Adrenal gland (tissue), 12 donors: ENCODE measurements around the gene MAN2A2. TPM values are rescaled to one million over a fixed set of nuclear protein-coding genes. Genes with fewer than 3 reads are reported as not detected.

Source experiments
- DNase-seq, 7 donors: peaks; one replicate each; pipeline ENCODE4 v3.0.0-alpha.2; 2019 to 2020
- H3K27ac ChIP-seq, 5 donors: fragments of 200-600 bp; sonication (generic) in 4 of 5; 1 replicate in 3 of 5; 2 replicates in 2 of 5; pipeline versions ENCODE4 v1.5.1 to v1.8.0; 2016 to 2020; ENCODE audit warnings: mild to moderate bottlenecking in 1 of 5
- H3K27me3 ChIP-seq: fragments of 200-600 bp; 2 replicates; pipeline ENCODE4 v1.8.0; 2021
- H3K36me3 ChIP-seq, 2 donors: fragments of 200-600 bp; replicated peaks in 1 of 2; 1 replicate in 1 of 2; 2 replicates in 1 of 2; pipeline versions ENCODE4 v1.5.1 to v1.8.0; 2018 to 2022
- H3K4me1 ChIP-seq, 2 donors: fragments of 200-600 bp; replicated peaks in 1 of 2; 1 replicate in 1 of 2; 2 replicates in 1 of 2; pipeline versions ENCODE4 v1.5.1 to v1.8.0; 2018 to 2021
- H3K4me3 ChIP-seq, 4 donors: fragments of 200-600 bp; sonication (generic) in 3 of 4; one replicate each; pipeline ENCODE4 v1.5.1; 2016 to 2018
- H3K9me3 ChIP-seq, 3 donors: fragments of 200-600 bp; sonication (generic) in 1 of 3; replicated peaks in 1 of 3; 1 replicate in 2 of 3; 2 replicates in 1 of 3; pipeline versions ENCODE4 v1.5.1 to v1.8.0; 2016 to 2021
- POLR2A ChIP-seq, 2 donors: fragments of 450-650 bp; IDR thresholded peaks; one replicate each; pipeline ENCODE4 v1.6.1; 2017; ENCODE audit warnings: antibody characterized with exemption in 2 of 2, mild to moderate bottlenecking in 2 of 2, moderate library complexity in 1 of 2
- WGBS, 4 donors: extraction: QIAGEN DNeasy Blood & Tissue Kit in 2 of 4; methylation state at CpG; one replicate each; pipeline versions ENCODE4 v1.1.5 to v1.1.7; 2013 to 2017; 5-methylcytosine and 5-hydroxymethylcytosine counted together
- intact Hi-C, 2 donors: fragments of 100-400 bp; cut with DNase I; formaldehyde crosslinking; loops; one replicate each; pipeline versions ENCODE4 v1.14.1 to v1.15.0; 2022 to 2023
- polyA plus RNA-seq, 3 donors: library from polyadenylated mRNA; stranded (reverse); fragments of 200-250 nt in 2 of 3; fragments of 350-450 nt in 1 of 3; fragmentation: Illumina TruSeq in 1 of 3; extraction: RNeasy Lipid Tissue Mini Kit (QIAGEN cat#74804) in 1 of 3; gene quantifications; one replicate each; pipeline ENCODE4 v1.2.3, GENCODE V29; 2013 to 2014
- total RNA-seq, 9 donors: library from RNA; depleted of rRNA in 4 of 9; stranded (reverse); fragments of >200 nt in 4 of 9; fragments of 120-200 nt in 1 of 9; fragmentation: NEBNext Ultra II Directional in 1 of 9; extraction: Animal tissue kit (Norgen Biotek cat#: 25700) in 1 of 9; gene quantifications; one replicate each; pipeline versions ENCODE4 v1.1.0 to v1.2.4, GENCODE V29; 2013 to 2023
- TF ChIP-seq, protein P1 (sequence below), 6 experiments: fragments of 450-650 bp in 4 of 6; fragments of 200-600 bp in 2 of 6; sonication (generic) in 1 of 6; IDR thresholded peaks; 1 replicate in 5 of 6; 2 replicates in 1 of 6; pipeline versions ENCODE4 v1.5.1 to v1.8.0; 2016 to 2021; ENCODE audit warnings: antibody characterized with exemption in 6 of 6, mild to moderate bottlenecking in 2 of 6, moderate library complexity in 1 of 6
- donor health status: healthy with polysubstance abuse.
- donor health status: Bipolar disorder and iron deficiency.
- donor health status: DM: yes; HTN: yes; CAD: no.
- donor health status: DM: no; HTN: no; CAD: no.
- donor health status: DM: no; HTN: no; CAD: no.
- donor health status: DM: yes; HTN: yes; CAD: no.

MAN2A2 gene
- total and polyA plus RNA-seq, 12 donors: 13.3 to 94.6 (median 64.6) TPM

DNA sequence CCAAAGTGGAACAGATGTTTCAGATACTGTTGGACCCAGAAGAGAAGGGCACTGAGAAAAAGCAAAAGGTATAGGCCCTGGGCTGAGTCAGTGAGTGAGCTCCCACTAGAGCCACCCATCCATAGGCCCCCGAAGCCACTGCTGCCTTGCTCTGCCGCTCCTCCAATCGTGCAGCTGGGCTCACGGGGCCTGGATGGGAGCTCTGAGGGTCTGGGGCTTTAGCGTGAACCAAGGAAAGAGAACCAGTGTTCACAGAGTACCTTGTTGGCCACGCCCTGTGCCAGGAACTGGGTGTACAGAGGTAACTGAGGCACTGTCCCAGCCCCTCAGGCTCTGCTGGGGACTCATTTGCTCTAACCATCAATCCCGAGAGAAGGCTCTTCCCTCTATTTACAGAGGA lies 36.7 kb downstream of the MAN2A2 start:
- 87 to 96% (median 93%) methylated on average over 6 to 7 of the region's 7 CpGs for whole genome bisulfite sequencing, 4 donors
- H3K27ac ChIP-seq: no peak overlapping the region
- no peak for DNase-seq
- no peak overlapping the region for H3K4me3 ChIP-seq
- TF ChIP-seq, protein P1, sequence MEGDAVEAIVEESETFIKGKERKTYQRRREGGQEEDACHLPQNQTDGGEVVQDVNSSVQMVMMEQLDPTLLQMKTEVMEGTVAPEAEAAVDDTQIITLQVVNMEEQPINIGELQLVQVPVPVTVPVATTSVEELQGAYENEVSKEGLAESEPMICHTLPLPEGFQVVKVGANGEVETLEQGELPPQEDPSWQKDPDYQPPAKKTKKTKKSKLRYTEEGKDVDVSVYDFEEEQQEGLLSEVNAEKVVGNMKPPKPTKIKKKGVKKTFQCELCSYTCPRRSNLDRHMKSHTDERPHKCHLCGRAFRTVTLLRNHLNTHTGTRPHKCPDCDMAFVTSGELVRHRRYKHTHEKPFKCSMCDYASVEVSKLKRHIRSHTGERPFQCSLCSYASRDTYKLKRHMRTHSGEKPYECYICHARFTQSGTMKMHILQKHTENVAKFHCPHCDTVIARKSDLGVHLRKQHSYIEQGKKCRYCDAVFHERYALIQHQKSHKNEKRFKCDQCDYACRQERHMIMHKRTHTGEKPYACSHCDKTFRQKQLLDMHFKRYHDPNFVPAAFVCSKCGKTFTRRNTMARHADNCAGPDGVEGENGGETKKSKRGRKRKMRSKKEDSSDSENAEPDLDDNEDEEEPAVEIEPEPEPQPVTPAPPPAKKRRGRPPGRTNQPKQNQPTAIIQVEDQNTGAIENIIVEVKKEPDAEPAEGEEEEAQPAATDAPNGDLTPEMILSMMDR (IDR thresholded peaks at IDR 0.05): no peak
- TF ChIP-seq POLR2A (IDR thresholded peaks at IDR 0.05): no peak
- H3K9me3 ChIP-seq: no peaks in the 10 kb centered on the region
- H3K36me3 ChIP-seq: peaks cover 0 to 70% of the 10 kb centered on the region in 2 donors
- intact Hi-C loops: no loop called here
- H3K4me1 ChIP-seq: peaks cover 11 to 19% of the 10 kb centered on the region in 2 donors
- no peaks in the 10 kb centered on the region for H3K27me3 ChIP-seq

DNA sequence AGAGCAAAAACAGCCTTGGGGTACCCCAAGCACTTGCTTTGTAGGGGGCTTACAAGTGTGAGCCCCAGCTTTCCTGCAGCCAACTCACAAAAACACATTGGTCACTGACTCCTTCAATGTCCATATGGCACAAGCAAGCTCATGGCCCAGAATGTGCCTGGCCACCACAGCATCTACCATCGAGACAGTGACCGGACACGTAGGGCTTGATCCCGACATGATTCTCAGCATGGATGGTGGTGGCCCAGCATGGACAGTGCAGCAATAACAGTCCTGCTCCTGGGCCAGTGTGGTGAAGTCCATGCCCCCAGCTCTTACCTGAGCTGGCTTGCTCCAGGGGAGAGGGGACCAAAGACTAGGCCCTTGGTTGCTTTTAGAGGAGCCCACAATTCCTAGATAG lies 37.9 kb downstream of the MAN2A2 start:
- no peak for DNase-seq
- no peaks in the 10 kb centered on the region for H3K9me3 ChIP-seq
- intact Hi-C loops: no loop called here
- H3K27ac ChIP-seq: no peak overlapping the region
- no peaks in the 10 kb centered on the region for H3K27me3 ChIP-seq
- 93 to 97% (median 96%) methylated on average over 4 of the region's 4 CpGs for WGBS, 4 donors
- peaks cover 6 to 12% of the 10 kb centered on the region in 2 donors for H3K4me1 ChIP-seq
- no peak overlapping the region for H3K4me3 ChIP-seq
- TF ChIP-seq, protein P1 (IDR thresholded peaks at IDR 0.05): no peak
- no peak for TF ChIP-seq POLR2A (IDR thresholded peaks at IDR 0.05)
- H3K36me3 ChIP-seq: peaks cover 0 to 80% of the 10 kb centered on the region in 2 donors

DNA sequence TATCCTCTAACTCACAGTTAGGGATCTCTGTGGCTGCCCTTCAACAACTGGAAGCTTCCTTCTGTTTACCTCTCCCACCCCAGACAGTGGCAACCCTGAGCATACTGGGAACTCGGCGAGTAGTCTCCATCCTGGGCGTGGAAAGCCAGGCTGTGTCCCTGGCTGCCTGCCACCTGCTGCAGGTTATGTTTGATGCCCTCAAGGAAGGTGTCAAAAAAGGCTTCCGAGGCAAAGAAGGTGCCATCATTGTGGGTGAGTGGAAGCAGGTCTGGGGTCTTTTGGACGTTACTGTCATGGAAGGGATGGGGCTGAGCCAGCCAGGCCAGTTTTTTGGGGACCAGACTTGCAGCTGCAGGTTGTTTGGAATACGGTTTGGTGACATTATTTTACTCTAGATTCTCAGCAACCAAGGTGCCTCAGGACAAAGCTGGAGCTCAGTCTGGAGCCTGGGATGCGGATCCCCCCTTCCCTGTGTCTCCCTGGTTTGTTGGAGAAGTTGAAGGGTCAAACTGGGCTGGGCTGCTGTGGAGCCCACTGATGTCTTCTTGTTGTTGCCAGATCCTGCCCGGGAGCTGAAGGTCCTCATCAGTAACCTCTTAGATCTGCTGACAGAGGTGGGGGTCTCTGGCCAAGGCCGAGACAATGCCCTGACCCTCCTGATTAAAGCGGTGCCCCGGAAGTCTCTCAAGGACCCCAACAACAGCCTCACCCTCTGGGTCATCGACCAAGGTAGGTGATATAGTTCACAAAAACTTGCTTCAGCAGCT lies 39.4 kb downstream of the MAN2A2 start:
- H3K27me3 ChIP-seq: no peaks in the 10 kb centered on the region
- no peak overlapping the region for H3K4me3 ChIP-seq
- no peak for TF ChIP-seq POLR2A (IDR thresholded peaks at IDR 0.05)
- TF ChIP-seq, protein P1 (IDR thresholded peaks at IDR 0.05): no peak
- H3K4me1 ChIP-seq: no peaks in the 10 kb centered on the region
- 75 to 84% (median 83%) methylated on average over 10 to 12 of the region's 12 CpGs for WGBS, 4 donors
- H3K36me3 ChIP-seq: peaks cover 0 to 94% of the 10 kb centered on the region in 2 donors
- no peak overlapping the region for H3K27ac ChIP-seq
- intact Hi-C loops: no loop called here
- no peaks in the 10 kb centered on the region for H3K9me3 ChIP-seq
- no peak for DNase-seq

DNA sequence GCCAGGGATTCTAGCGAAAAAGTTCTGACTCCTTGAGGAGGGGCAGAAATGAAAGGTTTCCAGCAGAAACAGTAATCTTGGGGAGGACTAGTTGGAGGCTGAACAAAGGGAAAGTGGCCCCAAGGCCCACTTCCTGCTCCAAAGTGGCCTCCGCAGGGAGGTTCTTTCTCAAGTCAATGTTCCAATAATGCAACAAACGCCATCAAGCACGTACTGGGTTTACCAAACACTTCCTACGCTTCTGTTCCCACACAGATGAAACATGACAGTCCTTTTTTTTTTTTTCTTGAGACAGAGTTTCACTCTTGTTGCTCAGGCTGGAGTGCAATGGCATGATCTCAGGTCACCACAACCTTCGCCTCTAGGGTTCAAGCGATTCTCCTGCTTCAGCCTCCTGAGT lies 42.0 kb downstream of the MAN2A2 start:
- 89 to 96% (median 92%) methylated on average over 7 of the region's 7 CpGs for WGBS, 4 donors
- H3K27me3 ChIP-seq: no peaks in the 10 kb centered on the region
- H3K9me3 ChIP-seq: no peaks in the 10 kb centered on the region
- H3K4me3 ChIP-seq: no peak overlapping the region
- H3K36me3 ChIP-seq: peaks cover 0 to 96% of the 10 kb centered on the region in 2 donors
- DNase-seq: no peak
- no peak for TF ChIP-seq POLR2A (IDR thresholded peaks at IDR 0.05)
- TF ChIP-seq, protein P1 (IDR thresholded peaks at IDR 0.05): no peak
- intact Hi-C loops: no loop called here
- no peak overlapping the region for H3K27ac ChIP-seq
- H3K4me1 ChIP-seq: no peaks in the 10 kb centered on the region
